ENCODE results near the gene SEC61A2. TPM values are rescaled to one million over a fixed set of nuclear protein-coding genes. Genes with fewer than 3 reads are reported as not detected.

SEC61A2 gene
- total and polyA plus RNA-seq, 2 of the 8 experiments (the other 6 are each of a cell fraction or from before 2014, with no cell fraction given) = 18.2 to 19.2 TPM

GRCh38 chr10:12130237-12130872, 878 bp downstream of the SEC61A2 start:
- no peaks in the 10 kb centered on the region for H4K20me1 ChIP-seq (replicated peaks in 1 of 2; ENCODE audit: control insufficient read depth in 1 of 2, insufficient read depth in 2 of 2, low read length in 2 of 2)
- no peak overlapping the region for H2AK5ac ChIP-seq (ENCODE audit: low read depth, low read length)
- 0 out of 2 replicates have a peak, but pooled peaks cover 2% of the 10 kb centered on the region for H3K79me1 ChIP-seq (ENCODE audit: low read depth, low read length)
- H3K4me3 ChIP-seq (ENCODE audit: extremely low read depth in 1 of 4, insufficient read depth in 2 of 4, low read depth in 3 of 4, low read length in 4 of 4) = peak overlapping the region; percentile 73 to 94 (median 79)
- POLR2A ChIA-PET (ENCODE audit: partially characterized antibody) = no interaction called here
- peaks cover 0 to 4% (median 0%) of the 10 kb centered on the region in 4 experiments; a peak in 1 of 7 replicates for H3K4me1 ChIP-seq (replicated peaks in 1 of 4; ENCODE audit: control insufficient read depth in 3 of 4, insufficient read depth in 4 of 4, low read length in 3 of 4)
- peak in 1 of 2 experiments; percentile 55 for DNase-seq (ENCODE audit: low read depth in 1 of 2, low spot score in 2 of 2)
- no peaks in the 10 kb centered on the region for H3K27me3 ChIP-seq (replicated peaks in 1 of 4; ENCODE audit: control insufficient read depth in 3 of 4, extremely low read depth in 1 of 4, insufficient read depth in 3 of 4, low read length in 3 of 4)
- no peak overlapping the region for H3K27ac ChIP-seq (ENCODE audit: low read depth, low read length)
- no peak overlapping the region for H3K14ac ChIP-seq (ENCODE audit: insufficient read length)
- no peaks in the 10 kb centered on the region for H3K9me3 ChIP-seq (ENCODE audit: insufficient read depth in 2 of 2, low read depth in 1 of 2, low read length in 1 of 2)
- no peak overlapping the region for H4K8ac ChIP-seq (ENCODE audit: extremely low read depth, insufficient read depth, low read length)
- H4K91ac ChIP-seq (replicated peaks; ENCODE audit: insufficient read length, low read length) = no peak overlapping the region
- no peak overlapping the region for H2BK5ac ChIP-seq (ENCODE audit: low read depth, low read length)
- no peak overlapping the region for H2BK20ac ChIP-seq (ENCODE audit: low read length)
- H3K4ac ChIP-seq (replicated peaks; ENCODE audit: insufficient read length, low read depth, low read length) = no peak overlapping the region
- H2BK15ac ChIP-seq (ENCODE audit: low read length) = no peak overlapping the region
- CTCF ChIA-PET (ENCODE audit: partially characterized antibody) = interaction anchor here (0.6 to 1.2 kb wide), 11 partner anchors 8 to 490 kb away, joined by 3 to 5 read pairs (median 4); no protein-coding TSS in a partner anchor
- peaks cover 4% of the 10 kb centered on the region for H3K23me2 ChIP-seq (ENCODE audit: low read depth, low read length)
- H3K56ac ChIP-seq (replicated peaks; ENCODE audit: insufficient read length, low read depth, low read length) = no peak overlapping the region
- H3K9ac ChIP-seq (replicated peaks in 1 of 4; ENCODE audit: extremely low read depth in 1 of 4, low read depth in 3 of 4, low read length in 3 of 4) = peak overlapping the region in 1 of 4 experiments; percentile 76; a peak in 3 of 7 replicates
- no peak overlapping the region for H2BK120ac ChIP-seq (replicated peaks; ENCODE audit: low read depth, low read length)
- no peak overlapping the region for H4K5ac ChIP-seq (ENCODE audit: insufficient read length, low read depth, low read length)
- H3K18ac ChIP-seq (ENCODE audit: extremely low read depth, low read length) = no peak overlapping the region
- 29% methylated on average over 11 of the region's 11 CpGs; no CpG with 5 or more reads in 1 of the 2 experiments for WGBS, 2 experiments (ENCODE audit: extremely low coverage in 1 of 2, insufficient coverage in 1 of 2, insufficient read length in 1 of 2, insufficient replicate concordance in 2 of 2, low coverage in 1 of 2, low lambda C conversion rate in 2 of 2, missing lambda C conversion rate in 1 of 2)
- H3K23ac ChIP-seq (ENCODE audit: insufficient read length) = no peak overlapping the region
- FAIRE-seq = peak; percentile 65
- no peaks in the 10 kb centered on the region; a peak in 2 of 8 replicates for H3K36me3 ChIP-seq (ENCODE audit: control insufficient read depth in 2 of 4, insufficient read depth in 4 of 4, low read length in 3 of 4)
- peak overlapping the region; percentile 89 for H2AFZ ChIP-seq (ENCODE audit: low read length)
- H3K79me2 ChIP-seq (ENCODE audit: control insufficient read depth in 1 of 2, insufficient read depth in 2 of 2, low read length in 2 of 2) = peaks cover 0 to 4% of the 10 kb centered on the region in 2 experiments; a peak in 2 of 4 replicates
- no peak overlapping the region for H2BK12ac ChIP-seq (ENCODE audit: low read depth, low read length)
- H3K4me2 ChIP-seq (ENCODE audit: insufficient read depth in 1 of 2, low read depth in 2 of 2, low read length in 2 of 2) = peak overlapping the region; percentile 78 to 98
- no peak for TF ChIP-seq POLR2AphosphoS5 (IDR thresholded peaks at IDR 0.05; ENCODE audit: low read depth, low read length)
- no peak for TF ChIP-seq ZNF274 (IDR thresholded peaks at IDR 0.05; ENCODE audit: borderline replicate concordance, extremely low read depth, low read length)
- no peak for TF ChIP-seq CEBPB (IDR thresholded peaks at IDR 0.05; ENCODE audit: low read depth, low read length)
- no peak for TF ChIP-seq HDAC6 (IDR thresholded peaks at IDR 0.05; ENCODE audit: low read depth, low read length)
- no peak for TF ChIP-seq RNF2 (IDR thresholded peaks at IDR 0.05; ENCODE audit: borderline replicate concordance, low read depth, low read length, missing control alignments, poor library complexity, severe bottlenecking)
- no peak for TF ChIP-seq SIX5 (IDR thresholded peaks at IDR 0.05; ENCODE audit: low read depth, low read length)
- no peak for TF ChIP-seq GTF2F1 (IDR thresholded peaks at IDR 0.05; ENCODE audit: borderline replicate concordance, low read depth, low read length)
- TF ChIP-seq NRF1 (IDR thresholded peaks at IDR 0.05; ENCODE audit: low read depth, low read length) = no peak
- peak; percentile 28 to 66 (median 54) for TF ChIP-seq CTCF (IDR thresholded peaks at IDR 0.05; ENCODE audit: control extremely low read depth in 1 of 3, insufficient read depth in 1 of 3, low read depth in 1 of 3, low read length in 3 of 3)
- TF ChIP-seq CHD1 (IDR thresholded peaks at IDR 0.05; ENCODE audit: low read depth, low read length) = no peak

Measured in H1 (cell line).